MM.1S (cell line): ENCODE results near the gene PTGER2.

ENCODE experiments used
- EZH2 ChIP-seq: fragments of 300-600 bp; sonication (generic); optimal IDR thresholded peaks from 2 replicates; pipeline ENCODE3; 2017; ENCODE audit warnings: low read depth, mild to moderate bottlenecking, antibody characterized with exemption, low read length, mixed read lengths
- TF ChIP-seq, protein P1 (sequence below): fragments of 300-600 bp; sonication (generic); IDR thresholded peaks from 2 replicates; pipeline ENCODE4 v1.5.1; 2016; ENCODE audit warnings: antibody characterized with exemption, low read length, mixed read lengths

DNA sequence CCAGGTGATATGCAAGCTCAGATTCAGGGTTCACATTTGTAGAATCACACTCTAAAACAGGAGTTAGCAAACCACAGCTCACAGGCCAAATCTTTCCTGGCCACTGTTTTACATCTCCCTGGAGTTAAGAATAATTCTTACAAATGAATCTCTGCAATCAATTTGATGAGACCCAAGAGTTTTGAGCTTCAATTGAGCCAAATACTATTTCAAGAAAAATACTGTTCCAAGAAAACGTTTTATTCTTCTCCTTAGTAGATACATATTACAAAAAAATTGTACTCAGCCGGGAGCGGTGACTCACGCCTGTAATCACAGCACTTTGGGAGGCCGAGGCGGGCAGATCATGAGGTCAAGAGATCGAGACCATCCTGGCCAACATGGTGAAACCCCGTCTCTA lies 44.1 kb upstream of the PTGER2 start:
- TF ChIP-seq, protein P1, sequence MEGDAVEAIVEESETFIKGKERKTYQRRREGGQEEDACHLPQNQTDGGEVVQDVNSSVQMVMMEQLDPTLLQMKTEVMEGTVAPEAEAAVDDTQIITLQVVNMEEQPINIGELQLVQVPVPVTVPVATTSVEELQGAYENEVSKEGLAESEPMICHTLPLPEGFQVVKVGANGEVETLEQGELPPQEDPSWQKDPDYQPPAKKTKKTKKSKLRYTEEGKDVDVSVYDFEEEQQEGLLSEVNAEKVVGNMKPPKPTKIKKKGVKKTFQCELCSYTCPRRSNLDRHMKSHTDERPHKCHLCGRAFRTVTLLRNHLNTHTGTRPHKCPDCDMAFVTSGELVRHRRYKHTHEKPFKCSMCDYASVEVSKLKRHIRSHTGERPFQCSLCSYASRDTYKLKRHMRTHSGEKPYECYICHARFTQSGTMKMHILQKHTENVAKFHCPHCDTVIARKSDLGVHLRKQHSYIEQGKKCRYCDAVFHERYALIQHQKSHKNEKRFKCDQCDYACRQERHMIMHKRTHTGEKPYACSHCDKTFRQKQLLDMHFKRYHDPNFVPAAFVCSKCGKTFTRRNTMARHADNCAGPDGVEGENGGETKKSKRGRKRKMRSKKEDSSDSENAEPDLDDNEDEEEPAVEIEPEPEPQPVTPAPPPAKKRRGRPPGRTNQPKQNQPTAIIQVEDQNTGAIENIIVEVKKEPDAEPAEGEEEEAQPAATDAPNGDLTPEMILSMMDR: no peak
- TF ChIP-seq EZH2: no peak
